HUES64 (cell line): Measurements from ENCODE around the gene TGFBR3.

Experiments used
- H3K27ac ChIP-seq: 2 replicates; pipeline ENCODE4 v1.7.0; 2013; ENCODE audit warnings: low read depth, low read length, inconsistent platforms
- H3K27me3 ChIP-seq: 2 replicates; pipeline ENCODE4 v1.6.1; 2013; ENCODE audit warnings: mild to moderate bottlenecking, low read length; ENCODE audit not compliant: insufficient read depth
- H3K36me3 ChIP-seq: 2 replicates; pipeline ENCODE4 v1.6.1; 2013; ENCODE audit warnings: mild to moderate bottlenecking, low read length; ENCODE audit not compliant: insufficient read depth
- H3K4me1 ChIP-seq: 2 replicates; pipeline ENCODE4 v1.6.1; 2013; ENCODE audit warnings: mild to moderate bottlenecking, low read length, moderate library complexity; ENCODE audit not compliant: insufficient read depth
- H3K4me3 ChIP-seq: 2 replicates; pipeline ENCODE4 v1.5.1; 2013; ENCODE audit warnings: mild to moderate bottlenecking, low read length, moderate library complexity
- H3K9ac ChIP-seq: 2 replicates; pipeline ENCODE4 v1.6.1; 2013; ENCODE audit warnings: mild to moderate bottlenecking, low read depth, low read length
- H3K9me3 ChIP-seq: 2 replicates; pipeline ENCODE4 v1.6.1; 2013; ENCODE audit warnings: low read depth, low read length; ENCODE audit not compliant: insufficient read depth
- WGBS: fragments of 150-250, 120-280 bp; methylation state at CpG from one replicate; pipeline ENCODE4 v1.1.7; 2013; ENCODE audit warnings: missing lambda C conversion rate; 5-methylcytosine and 5-hydroxymethylcytosine counted together

TGFBR3 gene

DNA sequence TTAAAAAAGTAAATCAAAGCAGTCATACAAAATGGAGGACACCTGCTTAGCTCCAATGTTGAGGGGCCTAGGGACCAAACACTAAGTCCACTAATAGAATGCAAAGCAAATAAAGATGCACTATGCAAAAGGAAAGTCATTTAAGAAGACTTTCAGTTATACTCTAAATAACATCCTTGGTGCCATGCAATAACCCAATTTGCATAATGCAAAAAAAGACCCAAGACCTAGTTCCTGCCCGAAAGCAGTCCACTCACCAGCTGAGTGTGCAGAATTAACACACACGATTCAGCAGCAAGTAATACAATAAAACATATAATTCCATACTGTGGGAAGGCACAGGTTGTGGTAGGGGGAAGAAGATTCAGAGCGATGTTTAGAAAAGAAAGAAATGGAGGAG lies 101.8 kb downstream of the TGFBR3 start:
- Histone ChIP-seq H3K4me3 (no peak overlapping the region), H3K4me1 (0 out of 2 replicates have a peak, but pooled peaks cover under 1% of the 10 kb centered on the region), H3K36me3 (no peaks in the 10 kb centered on the region), H3K27me3 (no peaks in the 10 kb centered on the region), H3K27ac (no peak overlapping the region), H3K9ac (no peak overlapping the region), H3K9me3 (no peaks in the 10 kb centered on the region)
- whole genome bisulfite sequencing, result 93% methylated on average over 2 of the region's 3 CpGs

DNA sequence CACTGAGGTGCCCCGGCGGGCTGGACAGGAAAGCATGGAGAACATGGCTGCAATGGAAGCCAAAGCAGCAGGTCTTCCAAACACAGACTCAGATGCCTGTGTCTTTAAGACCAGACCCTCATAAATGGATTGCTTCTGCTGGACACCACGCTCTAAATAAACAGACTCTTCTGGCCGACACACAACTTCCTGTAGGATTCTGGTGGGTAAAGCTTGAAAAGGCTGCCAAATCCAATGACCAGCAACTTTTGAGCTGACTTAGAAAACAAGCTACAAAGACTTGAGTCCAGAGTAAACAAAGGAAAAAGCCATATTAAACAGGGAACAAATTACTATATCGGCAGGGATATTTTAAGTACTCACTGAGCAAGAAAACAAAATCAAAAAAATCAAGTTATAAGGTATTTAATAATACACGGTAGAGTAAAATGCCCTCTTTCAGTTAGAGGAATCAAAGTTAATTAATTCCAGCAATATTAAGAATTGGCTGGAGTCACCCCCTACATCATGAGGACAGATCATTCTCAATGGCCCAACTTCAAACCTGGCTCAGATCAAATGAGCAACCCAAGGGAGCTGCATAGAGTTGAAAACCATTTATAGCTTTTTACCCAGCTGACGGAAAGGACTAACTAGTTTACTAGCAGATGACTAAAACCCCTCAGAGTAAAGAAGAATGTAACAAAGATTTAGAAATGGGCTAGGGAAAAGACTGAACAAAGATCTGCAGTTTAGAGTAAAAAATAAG lies 102.4 kb downstream of the TGFBR3 start:
- Histone ChIP-seq H3K36me3 (no peaks in the 10 kb centered on the region), H3K9ac (no peak overlapping the region), H3K9me3 (no peaks in the 10 kb centered on the region), H3K4me1 (peaks cover 6% of the 10 kb centered on the region), H3K4me3 (no peak overlapping the region), H3K27me3 (no peaks in the 10 kb centered on the region), H3K27ac (no peak overlapping the region)
- 96% methylated on average over 5 of the region's 7 CpGs for WGBS

DNA sequence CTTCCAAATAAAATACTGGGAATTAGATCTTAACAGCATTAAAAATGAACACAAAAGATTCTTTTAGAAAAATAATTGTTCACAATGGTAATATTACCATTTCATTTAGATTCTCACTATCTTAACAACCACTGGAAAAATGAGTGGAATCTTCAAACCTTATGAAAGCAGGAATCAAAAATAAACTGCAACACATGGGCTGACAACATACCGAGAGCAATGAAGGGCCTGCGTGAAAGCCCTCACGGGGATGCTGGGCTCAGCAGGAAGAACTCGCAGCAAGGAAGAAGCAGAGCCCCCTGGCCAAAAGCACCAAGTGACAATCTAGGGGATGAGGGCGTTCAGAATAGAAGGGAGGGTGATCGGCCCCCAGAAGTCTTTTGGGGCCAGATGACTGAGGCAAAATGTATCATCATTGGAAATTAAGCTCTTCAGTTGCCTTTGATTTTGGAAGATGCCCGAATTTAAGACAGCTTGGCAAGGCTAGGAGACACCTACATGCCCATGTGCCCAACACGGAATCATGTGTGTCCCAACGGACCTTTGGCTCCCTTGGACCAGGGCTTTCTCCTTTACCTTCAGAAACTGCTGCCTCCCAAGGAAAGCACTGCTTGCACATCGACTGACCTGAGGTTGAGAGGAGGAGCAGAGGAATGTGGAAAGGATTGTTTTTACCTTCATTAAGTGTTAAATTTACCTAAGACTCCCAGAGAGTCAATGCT lies 103.9 kb downstream of the TGFBR3 start:
- H3K4me1 ChIP-seq, result peaks cover 17% of the 10 kb centered on the region
- WGBS, result 88% methylated on average over 9 of the region's 10 CpGs

DNA sequence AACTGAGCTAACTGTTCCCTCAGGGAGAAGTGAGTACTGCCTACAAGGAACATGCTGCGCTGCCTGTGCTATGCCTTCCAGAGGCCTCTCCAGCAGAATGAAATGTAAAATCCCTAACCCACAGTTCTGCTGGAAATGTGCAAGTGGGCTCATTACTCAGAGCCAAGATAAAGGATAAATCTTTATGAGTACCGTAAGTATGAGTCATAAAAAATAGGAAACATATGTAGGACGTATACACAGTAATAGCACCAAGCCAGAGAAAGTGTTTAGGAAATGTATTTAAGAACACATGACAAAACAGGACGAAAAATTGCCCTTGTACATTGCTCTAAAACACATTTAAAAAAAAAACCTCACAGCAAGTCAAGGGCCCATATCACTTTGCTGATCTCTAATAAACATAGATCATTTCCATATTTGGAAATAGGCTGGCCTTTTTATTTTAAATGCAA lies 104.6 kb downstream of the TGFBR3 start:
- H3K27ac ChIP-seq, result no peak overlapping the region
- H3K9ac ChIP-seq, result no peak overlapping the region
- H3K4me3 ChIP-seq, result no peak overlapping the region
- H3K36me3 ChIP-seq, result no peaks in the 10 kb centered on the region
- H3K4me1 ChIP-seq, result peaks cover 17% of the 10 kb centered on the region
- no peaks in the 10 kb centered on the region for H3K9me3 ChIP-seq
- 92% methylated on average over 4 of the region's 4 CpGs for WGBS
- no peaks in the 10 kb centered on the region for H3K27me3 ChIP-seq

More for the DNA sequence above, 103.9 kb downstream of the TGFBR3 start:
- Histone ChIP-seq H3K9me3 (no peaks in the 10 kb centered on the region), H3K27me3 (no peaks in the 10 kb centered on the region), H3K36me3 (no peaks in the 10 kb centered on the region), H3K4me3 (no peak overlapping the region), H3K9ac (no peak overlapping the region), H3K27ac (no peak overlapping the region)

DNA sequence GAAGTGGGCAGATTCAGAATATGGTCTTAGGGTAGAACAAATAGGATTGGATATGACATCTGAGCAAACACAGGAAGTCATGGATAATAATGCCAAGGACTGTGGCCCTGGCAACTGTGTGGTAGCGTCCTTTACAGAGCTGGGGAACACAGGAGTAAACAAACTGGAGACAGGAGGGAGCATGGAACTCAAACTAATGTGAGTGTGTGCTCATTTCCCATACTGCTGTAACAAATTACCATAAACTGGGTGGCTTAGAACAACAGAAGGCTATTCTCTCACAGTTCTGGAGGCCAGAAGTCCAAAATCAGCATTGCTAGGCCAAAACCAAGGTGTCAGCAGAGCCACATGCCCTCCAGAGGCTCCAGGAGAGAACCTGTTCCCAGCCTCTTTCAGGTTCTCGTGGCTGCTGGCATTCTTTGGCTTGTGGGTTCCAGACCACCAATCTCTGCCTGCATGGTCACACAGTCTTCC lies 106.4 kb downstream of the TGFBR3 start:
- no peak overlapping the region for H3K27ac ChIP-seq
- peaks cover 17% of the 10 kb centered on the region for H3K4me1 ChIP-seq
- no peaks in the 10 kb centered on the region for H3K27me3 ChIP-seq
- H3K4me3 ChIP-seq, result no peak overlapping the region
- H3K9me3 ChIP-seq, result no peaks in the 10 kb centered on the region
- WGBS, result 97% methylated on average over 2 of the region's 2 CpGs
- no peaks in the 10 kb centered on the region for H3K36me3 ChIP-seq
- no peak overlapping the region for H3K9ac ChIP-seq

DNA sequence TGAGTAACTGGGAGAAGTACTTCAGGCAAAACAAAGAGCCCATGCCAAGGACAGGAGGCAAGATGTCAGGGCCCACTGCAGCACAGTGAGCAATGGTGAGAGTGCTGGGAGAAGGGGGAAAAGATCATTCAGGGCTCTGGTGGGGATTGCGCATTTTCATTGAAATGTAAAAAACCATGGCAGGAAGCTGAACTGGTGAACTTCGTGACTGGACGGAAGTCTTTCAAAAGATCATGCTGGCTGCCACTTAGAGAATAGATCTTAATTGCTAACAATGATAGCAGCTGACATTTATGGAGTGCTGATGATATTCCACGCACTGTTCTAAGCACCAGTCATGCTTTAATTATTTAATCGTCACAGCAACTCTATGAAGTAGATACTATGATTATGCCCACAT lies 107.0 kb downstream of the TGFBR3 start:
- H3K27ac ChIP-seq, result no peak overlapping the region
- H3K27me3 ChIP-seq, result no peaks in the 10 kb centered on the region
- no peak overlapping the region for H3K4me3 ChIP-seq
- WGBS, result 59% methylated on average over 5 of the region's 5 CpGs
- peaks cover 17% of the 10 kb centered on the region for H3K4me1 ChIP-seq
- H3K9me3 ChIP-seq, result no peaks in the 10 kb centered on the region
- no peaks in the 10 kb centered on the region for H3K36me3 ChIP-seq
- no peak overlapping the region for H3K9ac ChIP-seq

DNA sequence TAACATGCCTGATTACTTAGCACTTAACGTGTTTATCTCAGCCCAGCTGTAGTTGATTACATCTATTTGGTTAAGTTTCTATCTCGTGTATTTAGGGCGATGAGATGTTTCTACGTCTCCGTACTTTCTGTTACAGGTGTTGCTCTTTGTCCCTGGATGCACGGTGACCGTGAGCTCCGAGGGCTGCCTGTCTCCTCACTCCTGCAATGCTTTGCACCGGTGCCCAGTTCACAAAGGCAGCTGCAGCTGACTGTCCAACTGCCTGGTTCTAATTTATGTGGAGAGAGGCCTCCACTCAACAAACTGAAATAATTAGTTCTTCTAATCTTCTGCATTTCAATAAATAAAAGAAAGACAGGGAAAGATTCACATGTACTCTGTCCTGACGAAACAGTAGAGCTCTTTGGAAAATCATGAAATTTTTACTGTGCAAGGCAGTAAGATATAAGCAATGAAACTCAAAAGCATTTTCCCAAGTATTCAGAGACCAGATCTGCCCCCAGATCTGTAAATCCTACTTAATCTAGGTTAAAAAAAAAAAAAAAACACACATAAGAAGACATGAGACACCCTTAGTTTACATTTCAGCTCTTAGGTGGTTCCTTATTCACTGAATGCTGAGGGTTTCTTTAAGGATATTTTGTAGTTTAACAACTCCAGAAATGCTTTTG lies 108.2 kb downstream of the TGFBR3 start:
- Histone ChIP-seq H3K27ac (no peak overlapping the region), H3K4me1 (peaks cover 17% of the 10 kb centered on the region), H3K4me3 (no peak overlapping the region), H3K9me3 (no peaks in the 10 kb centered on the region), H3K27me3 (no peaks in the 10 kb centered on the region), H3K36me3 (no peaks in the 10 kb centered on the region), H3K9ac (no peak overlapping the region)
- WGBS, result 91% methylated on average over 10 of the region's 10 CpGs

DNA sequence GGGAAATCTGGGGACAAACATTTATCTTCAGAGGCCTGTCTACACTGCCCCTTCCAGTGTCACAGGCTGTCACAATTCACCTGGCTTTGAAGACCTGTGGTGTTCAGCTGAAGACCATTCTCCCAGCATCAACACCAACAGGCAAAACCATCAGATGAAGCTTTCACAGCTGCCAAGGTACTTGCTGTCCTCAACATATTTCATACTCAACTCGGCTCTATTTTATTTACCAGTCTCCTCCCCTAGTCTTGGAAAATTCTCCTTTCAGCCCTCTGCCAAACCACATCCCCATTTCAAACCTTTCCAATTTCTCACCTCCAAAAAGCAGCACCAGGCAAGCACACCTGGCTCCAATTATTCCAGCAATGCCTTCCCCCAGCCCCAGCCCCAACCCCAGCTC lies 108.8 kb downstream of the TGFBR3 start:
- H3K4me3 ChIP-seq, result no peak overlapping the region
- no peaks in the 10 kb centered on the region for H3K27me3 ChIP-seq
- no peak overlapping the region for H3K9ac ChIP-seq
- no peak overlapping the region for H3K27ac ChIP-seq
- WGBS, result 88% methylated on average over 1 of the region's 1 CpG
- no peaks in the 10 kb centered on the region for H3K9me3 ChIP-seq
- peaks cover 17% of the 10 kb centered on the region for H3K4me1 ChIP-seq
- no peaks in the 10 kb centered on the region for H3K36me3 ChIP-seq

DNA sequence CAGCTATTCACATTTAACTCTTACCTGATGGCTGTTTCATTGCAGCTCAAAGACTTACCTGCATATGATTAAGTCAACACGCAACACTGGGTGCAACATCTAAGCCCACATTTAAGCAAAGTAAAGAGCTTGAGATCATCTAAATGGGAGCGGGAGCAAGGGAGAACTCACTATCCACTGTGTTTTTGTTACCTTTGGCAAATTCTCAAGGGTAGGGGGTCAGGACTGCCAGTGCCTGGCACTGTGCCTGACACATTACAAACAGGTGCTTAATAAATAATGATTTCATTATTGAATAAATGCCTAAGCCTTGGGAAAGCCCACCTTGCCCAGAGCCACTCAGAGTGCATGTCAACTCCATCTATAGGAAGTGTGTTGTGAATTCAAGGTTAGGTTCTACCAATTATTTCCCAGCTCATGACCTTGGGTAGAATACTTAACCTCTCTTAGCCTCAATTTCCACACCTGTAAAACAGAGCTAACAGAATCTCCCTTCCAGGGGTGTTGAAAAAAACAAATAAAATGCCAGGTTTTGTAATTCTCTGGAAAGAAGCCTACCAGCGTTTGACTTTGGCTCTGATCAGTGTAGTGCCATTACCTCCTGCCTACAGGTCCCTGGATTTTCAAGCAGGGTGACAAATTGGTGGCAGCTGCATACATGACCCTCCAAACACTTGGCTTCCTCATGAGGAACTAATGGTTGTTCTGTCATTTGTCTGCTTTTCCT lies 109.7 kb downstream of the TGFBR3 start:
- WGBS, result 96% methylated on average over 3 of the region's 3 CpGs
- Histone ChIP-seq H3K27me3 (no peaks in the 10 kb centered on the region), H3K4me3 (no peak overlapping the region), H3K9me3 (no peaks in the 10 kb centered on the region), H3K9ac (no peak overlapping the region), H3K36me3 (no peaks in the 10 kb centered on the region), H3K27ac (no peak overlapping the region), H3K4me1 (peaks cover 17% of the 10 kb centered on the region)

DNA sequence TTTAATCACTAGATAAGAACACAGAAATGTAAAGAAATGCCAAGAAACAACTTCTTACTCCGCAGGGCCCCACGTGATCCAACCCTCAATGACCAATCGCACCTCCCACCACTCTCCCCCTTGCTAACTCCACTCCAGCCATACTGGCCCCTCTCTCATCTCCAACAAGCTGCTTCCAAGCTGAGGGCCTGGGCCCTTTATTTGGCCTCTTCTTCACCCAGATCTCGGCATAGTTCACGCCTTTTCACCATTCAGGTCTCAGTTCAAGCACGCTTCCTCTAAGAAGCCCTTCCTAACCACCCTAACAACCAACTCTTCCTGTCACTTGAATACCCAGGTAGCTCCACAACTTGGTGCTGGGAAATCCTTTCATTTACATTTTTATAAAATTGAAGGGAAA lies 110.7 kb downstream of the TGFBR3 start:
- no peaks in the 10 kb centered on the region for H3K36me3 ChIP-seq
- no peak overlapping the region for H3K4me3 ChIP-seq
- H3K9me3 ChIP-seq, result no peaks in the 10 kb centered on the region
- H3K9ac ChIP-seq, result no peak overlapping the region
- H3K27ac ChIP-seq, result no peak overlapping the region
- 92% methylated on average over 6 of the region's 6 CpGs for WGBS
- H3K27me3 ChIP-seq, result no peaks in the 10 kb centered on the region
- H3K4me1 ChIP-seq, result peaks cover 17% of the 10 kb centered on the region
